ENCODE results near the gene KRT2. TPM values are rescaled to one million over a fixed set of nuclear protein-coding genes. Genes with fewer than 3 reads are reported as not detected.

The KRT2 gene
- total and polyA plus RNA-seq, 2 of the 4 experiments (the other 2 are of a cell fraction): not detected

- H2BK15ac ChIP-seq (ENCODE audit: low read depth, low read length): no peak overlapping the region
- H4K20me1 ChIP-seq (ENCODE audit: insufficient read depth, low read length): no peaks in the 10 kb centered on the region
- no peak overlapping the region for H2BK20ac ChIP-seq (ENCODE audit: low read depth, low read length)
- intact Hi-C loops (cut with micrococcal nuclease) (no loop called here), in situ Hi-C loops (cut with MboI; ENCODE audit: low sequenced_read_pairs) (no loop called here), dilution Hi-C loops (cut with HindIII; ENCODE audit: low sequenced_read_pairs, unreplicated experiment) (no loop called here)
- no peaks in the 10 kb centered on the region for H3K9me3 ChIP-seq (ENCODE audit: control insufficient read depth, insufficient read depth, low read length)
- no peak overlapping the region for H2BK120ac ChIP-seq (ENCODE audit: low read depth, low read length)
- no peak overlapping the region for H4K91ac ChIP-seq (ENCODE audit: insufficient read depth, low read depth, low read length)
- CTCF ChIA-PET: interaction anchor here (0.6 kb wide), 1 partner anchor 16 kb away, joined by 3 read pairs; no protein-coding TSS in a partner anchor
- no peak overlapping the region for H2AK9ac ChIP-seq (replicated peaks; ENCODE audit: low read depth, low read length, poor library complexity)
- no peak overlapping the region for H3K23ac ChIP-seq (ENCODE audit: low read depth, low read length)
- no peak overlapping the region for H3K27ac ChIP-seq (ENCODE audit: insufficient read depth, low read length)
- peaks cover 60% of the 10 kb centered on the region for H3K27me3 ChIP-seq (ENCODE audit: control insufficient read depth, insufficient read depth, low read length)
- no peak overlapping the region for H3K4me3 ChIP-seq (ENCODE audit: insufficient read depth, low read depth, low read length)
- BruUV-seq (replicated peaks): no TSS peak
- POLR2A ChIA-PET (ENCODE audit: unreplicated experiment): no interaction called here
- H2AK5ac ChIP-seq (ENCODE audit: low read depth, low read length): no peak overlapping the region
- no peak overlapping the region for H3K4me2 ChIP-seq (ENCODE audit: low read depth, low read length)
- TF ChIP-seq RCOR1 (IDR thresholded peaks at IDR 0.05; ENCODE audit: insufficient replicate concordance, low read length): no peak
- no peak for TF ChIP-seq MAZ (IDR thresholded peaks at IDR 0.05; ENCODE audit: borderline replicate concordance, low read depth, low read length)
- TF ChIP-seq FOS (IDR thresholded peaks at IDR 0.05; ENCODE audit: low read depth, low read length): no peak
- TF ChIP-seq SMC3 (IDR thresholded peaks at IDR 0.05; ENCODE audit: low read depth, low read length): no peak
- no peak for TF ChIP-seq CEBPB (IDR thresholded peaks at IDR 0.05; ENCODE audit: low read depth, low read length)
- TF ChIP-seq CTCF (conservative IDR thresholded peaks at IDR 0.05; ENCODE audit: low read depth, low read length): no peak
- no peak for TF ChIP-seq NFE2L2 (IDR thresholded peaks at IDR 0.05; ENCODE audit: low read depth, low read length)
- no peak for TF ChIP-seq USF2 (IDR thresholded peaks at IDR 0.05; ENCODE audit: low read depth, low read length)
- no peak for TF ChIP-seq RFX5 (IDR thresholded peaks at IDR 0.05; ENCODE audit: low read depth, low read length)
- no peak for TF ChIP-seq BHLHE40 (IDR thresholded peaks at IDR 0.05; ENCODE audit: low read depth, low read length)
- H3K79me1 ChIP-seq (ENCODE audit: low read depth in 1 of 2, low read length in 2 of 2): no peaks in the 10 kb centered on the region
- no peak overlapping the region for H2BK5ac ChIP-seq (ENCODE audit: low read depth, low read length, poor library complexity, severe bottlenecking)
- H3K9ac ChIP-seq (ENCODE audit: low read depth, low read length): no peak overlapping the region
- no peak overlapping the region for H2AFZ ChIP-seq (replicated peaks; ENCODE audit: low read length, poor library complexity)
- no peaks in the 10 kb centered on the region for H3K9me1 ChIP-seq (ENCODE audit: insufficient read depth, low read length)
- H3K4me1 ChIP-seq (ENCODE audit: control insufficient read depth, insufficient read depth, low read length): peaks cover 2% of the 10 kb centered on the region; the same call in 1 of the 2 replicates
- ATAC-seq (ENCODE audit: low read depth): no peak
- no peak overlapping the region for H3K4ac ChIP-seq (ENCODE audit: low read depth, low read length)
- H3K18ac ChIP-seq (ENCODE audit: low read depth, low read length): no peak overlapping the region
- H3K36me3 ChIP-seq (ENCODE audit: control insufficient read depth, insufficient read depth, low read length): no peaks in the 10 kb centered on the region
- no peak overlapping the region for H4K8ac ChIP-seq (ENCODE audit: low read depth in 2 of 2, low read length in 2 of 2)
- DNase-seq: no peak
- no peak overlapping the region for H3K14ac ChIP-seq (replicated peaks; ENCODE audit: low read depth, low read length)
- no peak overlapping the region for H3K56ac ChIP-seq (ENCODE audit: extremely low read depth, insufficient read depth, low read length)
- 13% methylated on average over 6 of the region's 8 CpGs; no CpG with 5 or more reads in 1 of the 2 experiments for WGBS, 2 experiments (ENCODE audit: extremely low coverage in 2 of 2, insufficient read length in 1 of 2)
- H4K5ac ChIP-seq (ENCODE audit: low read depth, low read length): no peak overlapping the region
Observed at GRCh38 chr12:52692254-52692653, 40.2 kb upstream of the KRT2 start.

Data from IMR-90 (cell line).